Epithelial cell of proximal tubule (primary cell): ENCODE measurements around the gene CBX6. TPM values are rescaled to one million over a fixed set of nuclear protein-coding genes. Genes with fewer than 3 reads are reported as not detected.

Experiments used
- DNase-seq: peaks from one replicate; pipeline ENCODE4 v3.0.0-alpha.2; 2011; ENCODE audit warnings: low read depth
- H3K4me3 ChIP-seq: 2 replicates; pipeline ENCODE4 v1.5.1; 2011; ENCODE audit warnings: low read depth, mild to moderate bottlenecking, low read length
- CTCF ChIP-seq: conservative IDR thresholded peaks from 2 replicates; pipeline ENCODE4 v1.5.1; 2012; ENCODE audit warnings: low read depth, mild to moderate bottlenecking, low read length
- total RNA-seq: library from RNA; depleted of rRNA; stranded (reverse); fragments of >200 nt; gene quantifications from 2 replicates; pipeline ENCODE4 v1.2.3, GENCODE V29; 2015

Gene CBX6
- total RNA-seq, 1 donor from 2014 or later: 36.7 TPM

- no peak overlapping the region for H3K4me3 ChIP-seq
- DNase-seq: no peak
- TF ChIP-seq CTCF: no peak
These were observed 52.0 kb downstream of the CBX6 start for GRCh38 chr22:38820020-38820419.

- TF ChIP-seq CTCF: no peak
- DNase-seq: no peak
- no peak overlapping the region for H3K4me3 ChIP-seq
These were observed 52.6 kb downstream of the CBX6 start for GRCh38 chr22:38819387-38819940.

GRCh38 chr22:38817196-38817595 lies 54.8 kb downstream of the CBX6 start:
- TF ChIP-seq CTCF: no peak
- DNase-seq: no peak
- H3K4me3 ChIP-seq: no peak overlapping the region

- H3K4me3 ChIP-seq: no peak overlapping the region
- no peak for DNase-seq
- no peak for TF ChIP-seq CTCF
These were observed 56.2 kb downstream of the CBX6 start for GRCh38 chr22:38815842-38816241.

Other genes starting within 250 kb of the CBX6 start
- gene FAM227A, start 215.8 kb downstream of the CBX6 start, total RNA-seq: 1.0 and 2.0 TPM in 2 replicates
- 26.1 and 28.9 TPM in 2 replicates for gene CBY1, start 215.6 kb downstream of the CBX6 start, total RNA-seq
- gene TOMM22, start 190.3 kb downstream of the CBX6 start, total RNA-seq: 67.6 and 99.6 TPM in 2 replicates
- 70.9 and 89.6 TPM in 2 replicates for gene JOSD1, start 171.3 kb downstream of the CBX6 start, total RNA-seq
- 27.8 and 36.2 TPM in 2 replicates for gene GTPBP1, start 166.3 kb downstream of the CBX6 start, total RNA-seq
- 67.8 and 88.2 TPM in 2 replicates for gene SUN2, start 116.2 kb downstream of the CBX6 start, total RNA-seq
- 12.2 and 19.9 TPM in 2 replicates for gene DNAL4, start 78.1 kb downstream of the CBX6 start, total RNA-seq
- gene NPTXR, start 28.2 kb downstream of the CBX6 start, total RNA-seq: 0.58 and 0.72 TPM in 2 replicates
- gene APOBEC3A, start 85.4 kb upstream of the CBX6 start, total RNA-seq: 0.12 and 0.43 TPM in 2 replicates
- 67.3 and 68.1 TPM in 2 replicates for gene APOBEC3B, start 110.1 kb upstream of the CBX6 start, total RNA-seq
- gene APOBEC3C, start 142.0 kb upstream of the CBX6 start, total RNA-seq: 15.6 and 18.5 TPM in 2 replicates
- 0.46 and 0.58 TPM in 2 replicates for gene APOBEC3D, start 148.9 kb upstream of the CBX6 start, total RNA-seq
- 1.7 and 8.5 TPM in 2 replicates for gene APOBEC3F, start 168.6 kb upstream of the CBX6 start, total RNA-seq
- 5.5 and 6.9 TPM in 2 replicates for gene APOBEC3G, start 205.1 kb upstream of the CBX6 start, total RNA-seq
- gene APOBEC3H, start 225.0 kb upstream of the CBX6 start, total RNA-seq: not detected in 2 replicates